Measurements from ENCODE around the gene CAPN9. TPM values are rescaled to one million over a fixed set of nuclear protein-coding genes. Genes with fewer than 3 reads are reported as not detected.
"Not testable (repeated sequence)": the region's sequence is repeated elsewhere in the genome, so short reads cannot be mapped to it uniquely, and the experiment has no call there.

Gene CAPN9
- total RNA-seq, 2 donors from 2014 or later = not detected

DNA sequence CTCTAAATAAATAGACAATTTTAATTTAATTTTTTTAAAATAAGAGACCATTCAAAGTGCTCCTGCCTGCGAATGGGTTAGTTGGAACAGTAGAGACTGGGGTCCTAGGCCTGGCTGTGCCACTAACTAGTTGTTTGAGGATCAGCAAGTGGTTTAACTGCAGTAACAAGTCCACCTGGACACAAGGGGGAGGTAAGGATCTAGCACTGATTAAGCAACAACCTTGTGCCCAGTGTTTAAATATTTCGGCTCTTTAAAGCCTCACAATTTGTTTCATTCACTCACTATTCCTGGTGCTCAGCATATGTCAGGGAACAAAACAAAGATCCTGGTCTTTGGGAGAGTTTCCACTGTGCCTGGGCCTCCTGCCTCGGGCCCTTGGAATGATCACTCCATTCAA, 31.7 kb upstream of the CAPN9 start:
- Mint-ChIP-seq H3K27ac (no peak overlapping the region), H3K4me3 (no peak overlapping the region), H3K4me1 (no peaks in the 10 kb centered on the region), H3K27me3 (peaks cover 37% of the 10 kb centered on the region), H3K36me3 (ENCODE audit: low read depth) (peaks cover 2% of the 10 kb centered on the region)
- no peaks in the 10 kb centered on the region for H3K9me3 ChIP-seq (ENCODE audit: control insufficient read depth, low read length, poor library complexity, severe bottlenecking)
- ATAC-seq (no peak), DNase-seq (no peak)

- not testable (repeated sequence) for H3K4me1 Mint-ChIP-seq; ATAC-seq; H3K9me3 ChIP-seq (ENCODE audit: control insufficient read depth, low read length, poor library complexity, severe bottlenecking); DNase-seq; H3K36me3 Mint-ChIP-seq (ENCODE audit: low read depth); H3K27ac Mint-ChIP-seq; H3K4me3 Mint-ChIP-seq
- H3K27me3 Mint-ChIP-seq = peaks cover 37% of the 10 kb centered on the region
Measured at GRCh38 chr1:230716453-230716852, 30.7 kb upstream of the CAPN9 start.

GRCh38 chr1:230717251-230717650, 29.9 kb upstream of the CAPN9 start:
- no peak overlapping the region for H3K27ac Mint-ChIP-seq
- ATAC-seq (no peak), DNase-seq (no peak)
- no peaks in the 10 kb centered on the region for H3K4me1 Mint-ChIP-seq
- no peaks in the 10 kb centered on the region for H3K9me3 ChIP-seq (ENCODE audit: control insufficient read depth, low read length, poor library complexity, severe bottlenecking)
- H3K36me3 Mint-ChIP-seq (ENCODE audit: low read depth) = peaks cover 4% of the 10 kb centered on the region
- no peak overlapping the region for H3K4me3 Mint-ChIP-seq
- H3K27me3 Mint-ChIP-seq = peaks cover 33% of the 10 kb centered on the region

DNA sequence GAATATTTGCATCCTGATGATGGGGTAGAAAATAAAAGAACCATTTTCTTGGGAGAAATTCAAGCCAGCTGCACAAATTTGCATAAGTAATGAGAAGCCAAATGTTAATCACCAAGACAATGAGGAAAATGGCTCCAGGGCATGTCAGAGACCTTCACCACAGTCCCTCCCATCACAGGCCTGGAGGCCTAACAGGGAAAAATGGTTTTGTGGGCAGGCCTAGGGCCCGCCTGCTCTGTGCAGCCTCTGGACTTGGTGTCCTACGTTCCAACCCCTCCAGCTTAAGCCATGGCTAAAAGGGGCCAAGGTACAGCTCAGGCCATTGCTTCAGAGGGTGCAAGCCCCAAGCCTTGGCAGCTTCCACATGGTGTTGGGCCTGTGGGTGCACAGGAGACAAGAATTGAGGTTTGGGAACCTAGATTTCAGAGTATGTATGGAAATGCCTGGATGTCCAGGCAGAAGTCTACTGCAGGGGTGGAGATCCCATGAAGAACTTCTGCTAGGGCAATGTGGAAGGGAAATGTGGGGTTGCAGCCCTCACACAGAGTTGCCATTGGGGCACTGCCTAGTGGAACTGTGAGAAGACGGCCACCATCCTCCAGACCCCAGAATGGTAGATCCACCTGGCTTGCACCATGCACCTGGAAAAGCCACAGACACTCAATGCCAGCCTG, 25.2 kb upstream of the CAPN9 start:
- not testable (repeated sequence) for H3K4me1 Mint-ChIP-seq; H3K9me3 ChIP-seq (ENCODE audit: control insufficient read depth, low read length, poor library complexity, severe bottlenecking); H3K4me3 Mint-ChIP-seq; ATAC-seq; H3K36me3 Mint-ChIP-seq (ENCODE audit: low read depth); DNase-seq; H3K27ac Mint-ChIP-seq
- H3K27me3 Mint-ChIP-seq = peaks cover 22% of the 10 kb centered on the region

DNA sequence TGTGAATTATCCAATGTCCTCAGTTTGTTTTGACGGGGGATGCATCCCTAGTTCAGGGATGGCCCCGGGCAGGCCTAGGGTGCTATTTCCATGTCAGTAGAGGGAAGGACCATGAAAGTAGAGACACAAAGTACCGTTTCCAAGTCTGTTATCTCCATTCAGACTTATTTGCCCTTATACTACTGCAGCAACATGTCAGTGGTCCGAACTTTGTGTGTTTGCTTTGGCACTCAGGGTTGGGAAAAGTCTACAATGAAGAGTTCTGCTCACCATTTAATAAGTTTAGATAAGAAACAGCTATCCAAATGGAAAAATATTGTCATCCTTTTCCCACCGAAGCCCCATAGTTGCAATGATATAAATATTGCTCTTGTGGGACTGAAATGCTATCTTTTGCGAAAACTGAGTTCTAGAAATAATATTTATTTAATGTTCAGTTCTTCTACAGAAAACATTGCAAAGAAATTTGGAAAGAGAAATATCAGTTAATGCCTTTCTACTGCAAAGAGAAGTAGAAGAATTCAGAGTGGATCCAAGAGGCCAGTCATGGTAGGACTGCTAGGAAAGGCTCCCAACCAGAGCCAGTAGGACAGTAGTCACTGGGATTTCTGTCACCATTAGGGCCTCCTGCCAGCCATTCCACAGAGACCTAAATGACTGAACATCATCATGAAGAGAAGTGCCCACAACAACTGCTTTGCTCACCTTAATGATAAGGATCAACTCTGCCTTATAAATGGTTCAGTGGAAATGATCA, 21.8 kb upstream of the CAPN9 start:
- H3K9me3 ChIP-seq (ENCODE audit: control insufficient read depth, low read length, poor library complexity, severe bottlenecking) = no peaks in the 10 kb centered on the region
- no peaks in the 10 kb centered on the region for H3K4me1 Mint-ChIP-seq
- peaks cover 36% of the 10 kb centered on the region for H3K27me3 Mint-ChIP-seq
- no peak overlapping the region for H3K27ac Mint-ChIP-seq
- peaks cover 2% of the 10 kb centered on the region for H3K36me3 Mint-ChIP-seq (ENCODE audit: low read depth)
- DNase-seq = no peak
- no peak for ATAC-seq
- H3K4me3 Mint-ChIP-seq = no peak overlapping the region

DNA sequence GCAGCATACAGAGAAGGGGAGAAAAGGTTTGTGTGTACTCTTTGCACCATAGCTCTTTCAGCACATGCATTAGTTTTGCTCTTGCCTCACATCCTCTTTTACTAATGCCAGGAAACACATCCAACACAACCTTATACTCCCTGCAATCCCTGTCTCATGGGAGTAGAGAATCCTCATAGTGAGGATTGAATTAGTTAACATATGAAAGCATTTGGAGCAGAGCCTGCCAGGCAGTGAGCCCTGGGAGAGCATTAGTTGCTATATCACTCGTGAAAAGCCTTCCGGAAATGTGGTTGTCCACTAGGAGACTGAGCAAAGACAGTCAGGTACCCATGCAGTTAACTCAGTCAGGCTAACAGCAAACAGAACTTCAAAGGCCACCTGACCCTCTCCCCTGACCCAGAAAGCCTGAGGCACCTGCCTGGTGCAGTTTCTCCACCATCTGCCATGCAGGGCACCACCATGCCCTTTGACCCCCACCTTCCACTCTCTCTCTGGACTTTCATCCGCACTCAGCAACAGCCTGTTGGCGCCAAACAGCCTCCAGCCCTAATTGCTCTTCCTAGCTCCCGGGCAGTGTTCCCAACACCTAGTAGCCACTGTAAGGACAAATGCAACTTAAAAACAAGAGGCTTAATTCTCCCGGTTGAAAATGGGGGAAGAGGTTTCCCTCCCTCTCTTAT, 18.3 kb upstream of the CAPN9 start:
- H3K27me3 Mint-ChIP-seq = peaks cover 44% of the 10 kb centered on the region
- H3K4me3 Mint-ChIP-seq = no peak overlapping the region
- H3K27ac Mint-ChIP-seq = no peak overlapping the region
- H3K4me1 Mint-ChIP-seq = no peaks in the 10 kb centered on the region
- H3K36me3 Mint-ChIP-seq (ENCODE audit: low read depth) = no peaks in the 10 kb centered on the region
- DNase-seq (no peak), ATAC-seq (no peak)
- H3K9me3 ChIP-seq (ENCODE audit: control insufficient read depth, low read length, poor library complexity, severe bottlenecking) = no peaks in the 10 kb centered on the region

DNA sequence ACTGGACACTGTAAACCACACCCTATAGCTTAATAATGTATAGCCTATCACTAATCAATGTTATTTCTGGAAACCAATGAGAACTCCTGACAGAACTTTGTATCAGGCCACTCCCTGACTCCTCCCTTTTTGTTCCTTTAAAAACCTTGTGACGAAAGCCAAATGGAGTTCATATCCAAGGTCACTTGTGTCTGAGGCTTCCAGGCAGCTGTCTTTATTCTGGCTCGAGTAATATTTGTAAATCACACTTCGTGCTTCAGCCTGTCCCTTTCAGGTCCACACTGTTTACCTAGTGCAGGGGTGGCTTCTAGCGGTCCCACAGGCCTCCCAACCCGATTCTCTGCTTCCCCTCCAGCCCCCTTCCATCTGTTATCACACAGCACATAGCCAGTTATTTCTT, 16.2 kb upstream of the CAPN9 start:
- Mint-ChIP-seq H3K27me3 (peaks cover 47% of the 10 kb centered on the region), H3K4me1 (no peaks in the 10 kb centered on the region), H3K36me3 (ENCODE audit: low read depth) (no peaks in the 10 kb centered on the region), H3K4me3 (no peak overlapping the region), H3K27ac (no peak overlapping the region)
- DNase-seq (no peak), ATAC-seq (no peak)
- no peaks in the 10 kb centered on the region for H3K9me3 ChIP-seq (ENCODE audit: control insufficient read depth, low read length, poor library complexity, severe bottlenecking)

- no peaks in the 10 kb centered on the region for H3K9me3 ChIP-seq (ENCODE audit: control insufficient read depth, low read length, poor library complexity, severe bottlenecking)
- no peaks in the 10 kb centered on the region for H3K4me1 Mint-ChIP-seq
- peaks cover 49% of the 10 kb centered on the region for H3K27me3 Mint-ChIP-seq
- no peak overlapping the region for H3K27ac Mint-ChIP-seq
- H3K36me3 Mint-ChIP-seq (ENCODE audit: low read depth) = peaks cover 2% of the 10 kb centered on the region
- H3K4me3 Mint-ChIP-seq = no peak overlapping the region
- no peak for DNase-seq
- no peak for ATAC-seq
Measured at GRCh38 chr1:230735447-230735846, 11.7 kb upstream of the CAPN9 start.

DNA sequence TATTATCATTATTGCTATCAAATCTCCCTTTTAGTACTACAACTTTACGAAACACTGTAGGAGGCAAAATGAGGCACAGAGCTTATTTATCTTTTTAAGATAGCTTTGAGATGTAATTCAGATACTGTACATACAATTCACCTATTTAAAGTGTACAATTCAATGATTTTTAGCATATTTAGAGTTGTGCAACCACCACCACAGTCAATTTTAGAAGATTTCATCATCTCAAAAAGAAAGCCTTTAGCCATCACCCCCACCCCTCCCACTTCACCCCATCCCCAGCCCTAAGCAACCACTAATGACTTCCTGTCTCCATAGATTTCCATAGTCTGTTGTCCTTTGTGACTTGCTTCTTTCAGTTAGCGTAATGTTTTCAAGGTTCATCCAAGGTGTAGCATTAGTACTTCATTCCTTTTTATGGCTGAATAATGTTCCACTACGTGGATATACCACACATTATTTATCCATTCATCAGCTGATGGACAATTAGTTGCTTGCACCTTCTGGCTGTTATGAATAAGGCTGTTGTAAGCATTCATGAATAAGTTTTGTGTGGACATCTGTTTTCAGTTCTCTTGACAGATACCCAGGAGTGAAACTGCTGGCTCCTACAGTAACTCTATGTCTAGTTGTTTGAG, 9.4 kb upstream of the CAPN9 start:
- H3K4me3 Mint-ChIP-seq = no peak overlapping the region

DNA sequence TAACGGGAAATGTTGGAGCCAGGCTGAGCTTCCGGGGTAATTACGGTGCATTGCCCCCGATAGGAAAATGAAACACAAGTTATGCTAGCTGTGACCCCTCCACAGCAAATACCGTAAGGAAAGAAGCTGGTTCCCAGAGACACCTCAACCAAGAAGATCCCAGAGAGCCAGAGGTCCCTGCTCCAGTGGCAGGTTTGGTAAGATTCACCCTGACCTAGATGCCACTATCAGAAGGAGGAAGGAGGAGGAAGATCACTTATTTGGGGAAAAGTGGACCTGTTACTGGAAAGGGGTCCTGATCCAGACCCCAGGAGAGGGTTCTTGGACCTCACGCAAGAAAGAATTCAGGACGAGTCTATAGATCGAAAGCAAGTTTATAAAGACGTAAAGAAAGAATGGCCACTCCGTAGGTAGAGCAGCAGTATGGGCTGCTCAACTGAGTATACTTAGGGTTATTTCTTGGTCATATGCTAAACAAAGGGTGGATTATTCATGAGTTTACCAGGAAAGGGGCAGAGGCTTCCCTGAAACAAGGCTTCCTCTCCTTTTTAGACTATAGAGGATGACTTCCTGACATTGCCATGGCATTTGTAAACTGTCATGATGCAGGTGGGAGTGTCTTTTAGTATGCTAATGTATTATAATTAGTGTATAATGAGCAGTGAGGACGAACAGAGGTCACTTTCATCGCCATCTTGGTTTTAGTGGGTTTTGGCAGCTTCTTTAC, 7.5 kb upstream of the CAPN9 start:
- no peaks in the 10 kb centered on the region for H3K4me1 Mint-ChIP-seq
- DNase-seq (no peak), ATAC-seq (no peak)
- H3K36me3 Mint-ChIP-seq (ENCODE audit: low read depth) = peaks cover 2% of the 10 kb centered on the region
- no peak overlapping the region for H3K27ac Mint-ChIP-seq
- no peak overlapping the region for H3K4me3 Mint-ChIP-seq
- peaks cover 57% of the 10 kb centered on the region for H3K27me3 Mint-ChIP-seq
- no peaks in the 10 kb centered on the region for H3K9me3 ChIP-seq (ENCODE audit: control insufficient read depth, low read length, poor library complexity, severe bottlenecking)

More for the DNA sequence above, 9.4 kb upstream of the CAPN9 start:
- Mint-ChIP-seq H3K4me1 (no peaks in the 10 kb centered on the region), H3K36me3 (ENCODE audit: low read depth) (peaks cover 2% of the 10 kb centered on the region), H3K27ac (no peak overlapping the region), H3K27me3 (peaks cover 56% of the 10 kb centered on the region)
- ATAC-seq (no peak), DNase-seq (no peak)
- H3K9me3 ChIP-seq (ENCODE audit: control insufficient read depth, low read length, poor library complexity, severe bottlenecking) = no peaks in the 10 kb centered on the region

DNA sequence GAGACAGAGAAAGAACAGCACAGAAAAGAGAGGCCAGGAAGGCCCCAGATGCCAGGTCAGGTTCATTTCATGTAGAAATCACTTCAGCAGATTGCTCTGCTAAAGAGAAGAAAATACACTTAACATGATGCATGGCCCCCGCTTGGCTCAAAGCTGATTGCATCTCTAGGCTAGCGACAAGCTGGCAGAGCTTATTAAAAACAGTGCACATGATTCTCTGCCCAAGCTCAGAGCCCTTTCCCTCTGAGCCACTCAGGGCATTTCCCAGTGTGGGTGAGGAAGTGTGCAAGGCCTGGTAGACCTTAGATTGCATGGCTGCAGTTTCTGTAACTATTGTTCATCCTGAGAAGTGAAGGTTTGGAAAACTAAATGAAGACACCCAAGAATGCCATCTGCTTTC, 3.3 kb upstream of the CAPN9 start:
- peaks cover 56% of the 10 kb centered on the region for H3K27me3 Mint-ChIP-seq
- no peak overlapping the region for H3K27ac Mint-ChIP-seq
- peaks cover 2% of the 10 kb centered on the region for H3K36me3 Mint-ChIP-seq (ENCODE audit: low read depth)
- H3K4me3 Mint-ChIP-seq = no peak overlapping the region
- H3K9me3 ChIP-seq (ENCODE audit: control insufficient read depth, low read length, poor library complexity, severe bottlenecking) = no peaks in the 10 kb centered on the region
- DNase-seq (no peak), ATAC-seq (no peak)
- H3K4me1 Mint-ChIP-seq = peaks cover 2% of the 10 kb centered on the region

- H3K27ac Mint-ChIP-seq = no peak overlapping the region
- DNase-seq = no peak
- H3K9me3 ChIP-seq (ENCODE audit: control insufficient read depth, low read length, poor library complexity, severe bottlenecking) = no peaks in the 10 kb centered on the region
- peaks cover 4% of the 10 kb centered on the region for H3K4me1 Mint-ChIP-seq
- no peak overlapping the region for H3K4me3 Mint-ChIP-seq
- H3K36me3 Mint-ChIP-seq (ENCODE audit: low read depth) = peaks cover 2% of the 10 kb centered on the region
- H3K27me3 Mint-ChIP-seq = peaks cover 56% of the 10 kb centered on the region
- ATAC-seq = no peak
Measured at GRCh38 chr1:230744382-230744781, 2.8 kb upstream of the CAPN9 start.

DNA sequence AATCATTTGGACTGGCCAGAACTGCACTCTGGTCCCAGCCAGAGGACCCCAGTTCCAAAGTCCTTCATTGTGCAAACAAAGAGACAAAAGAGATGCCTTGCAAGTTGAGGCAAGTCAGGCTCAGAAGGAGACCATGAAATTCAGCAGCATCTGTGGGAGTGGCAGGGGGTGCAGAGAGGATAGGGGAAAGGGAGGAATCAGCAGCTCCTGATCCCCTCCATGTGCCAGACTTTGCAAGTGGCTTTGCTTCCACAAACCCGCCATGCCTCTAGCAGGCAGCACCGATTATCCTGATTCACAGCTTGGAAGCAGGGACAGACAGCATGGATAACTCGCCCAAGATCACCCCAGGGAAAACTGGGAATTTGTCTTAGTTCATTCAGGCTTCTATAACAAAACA, 2.1 kb upstream of the CAPN9 start:
- Mint-ChIP-seq H3K4me1 (peaks cover 4% of the 10 kb centered on the region), H3K27ac (no peak overlapping the region), H3K4me3 (no peak overlapping the region), H3K36me3 (ENCODE audit: low read depth) (peaks cover 2% of the 10 kb centered on the region), H3K27me3 (peaks cover 52% of the 10 kb centered on the region)
- H3K9me3 ChIP-seq (ENCODE audit: control insufficient read depth, low read length, poor library complexity, severe bottlenecking) = no peaks in the 10 kb centered on the region
- ATAC-seq (no peak), DNase-seq (no peak)

Measured in T-helper 17 cell (primary cell).